B cell (primary cell): ENCODE measurements around the gene HECTD3. TPM values are rescaled to one million over a fixed set of nuclear protein-coding genes. Genes with fewer than 3 reads are reported as not detected.

ENCODE experiments used
- ATAC-seq: fragments of 200-7000 bp; cut with Tn5 transposase; one replicate; pipeline ENCODE4 v1.10.0; 2021; ENCODE audit warnings: low read depth, mild to moderate bottlenecking, moderate number of reproducible peaks, moderate library complexity
- CTCF ChIA-PET: fragments of 350-600 bp; sonication (Branson Sonifier 250); formaldehyde crosslinking; loops from one replicate; lab custom pipeline; 2021; ENCODE audit warnings: antibody characterized with exemption, inconsistent platforms; lab: Charles Lee
- POLR2A ChIA-PET: fragments of 350-600 bp; sonication (Branson Sonifier 250); formaldehyde crosslinking; loops from one replicate; lab custom pipeline; 2021; ENCODE audit warnings: antibody characterized with exemption; lab: Charles Lee
- DNase-seq: peaks from one replicate; pipeline ENCODE4 v3.0.0; 2013
- H2AFZ ChIP-seq: 2 replicates; pipeline ENCODE4 v1.6.1; 2012; ENCODE audit warnings: mild to moderate bottlenecking, low read depth, low read length; ENCODE audit not compliant: insufficient read depth, poor library complexity, severe bottlenecking
- H3K27ac ChIP-seq, 2 donors: 1 replicate in 1 of 2; 2 replicates in 1 of 2; pipeline ENCODE4 v1.5.1; 2012 to 2013; ENCODE audit warnings: low read length in 2 of 2, mild to moderate bottlenecking in 2 of 2, moderate library complexity in 1 of 2
- H3K27me3 ChIP-seq, 4 experiments: fragments of 200-600 bp in 1 of 4; sonication (generic) in 1 of 4; replicated peaks in 1 of 4; 1 replicate in 2 of 4; 2 replicates in 2 of 4; pipeline versions ENCODE4 v1.6.1 to v1.7.0; 2013 to 2016; ENCODE audit warnings: low read length in 3 of 4, mild to moderate bottlenecking in 2 of 4, mixed read lengths in 1 of 4, moderate library complexity in 1 of 4; ENCODE audit not compliant: insufficient read depth in 4 of 4, control insufficient read depth in 3 of 4; ENCODE audit errors: control extremely low read depth in 1 of 4
- H3K36me3 ChIP-seq, 2 experiments: replicated peaks in 1 of 2; 1 replicate in 1 of 2; 2 replicates in 1 of 2; pipeline versions ENCODE4 v1.6.1 to v1.7.1; 2013; ENCODE audit warnings: low read length in 1 of 2; ENCODE audit not compliant: insufficient read depth in 2 of 2, control insufficient read depth in 1 of 2; ENCODE audit errors: control extremely low read depth in 1 of 2, extremely low read depth in 1 of 2
- H3K4me1 ChIP-seq, 2 donors: fragments of 200-600 bp in 1 of 2; sonication (generic) in 1 of 2; 1 replicate in 1 of 2; 2 replicates in 1 of 2; pipeline versions ENCODE4 v1.5.1 to v1.6.1; 2013 to 2017; ENCODE audit warnings: low read length in 2 of 2; ENCODE audit not compliant: control insufficient read depth in 2 of 2, insufficient read depth in 2 of 2
- H3K4me2 ChIP-seq: replicated peaks from 2 replicates; pipeline ENCODE3; 2012; ENCODE audit warnings: mild to moderate bottlenecking, low read depth, low read length; ENCODE audit not compliant: poor library complexity, severe bottlenecking
- H3K4me3 ChIP-seq, 5 experiments: fragments of 200-600 bp in 1 of 5; sonication (generic) in 1 of 5; 1 replicate in 3 of 5; 2 replicates in 2 of 5; pipeline versions ENCODE4 v1.5.1 to v1.7.0; 2011 to 2016; ENCODE audit warnings: low read length in 4 of 5, mild to moderate bottlenecking in 4 of 5, low read depth in 2 of 5, control low read depth in 1 of 5, moderate library complexity in 1 of 5; ENCODE audit not compliant: insufficient read depth in 1 of 5; ENCODE audit errors: control extremely low read depth in 1 of 5, extremely low read depth in 1 of 5
- H3K79me2 ChIP-seq: fragments of 200-600 bp; sonication (generic); one replicate; pipeline ENCODE4 v1.6.0; 2016; ENCODE audit warnings: low read length; ENCODE audit not compliant: control insufficient read depth, insufficient read depth
- H3K9ac ChIP-seq: fragments of 200-600 bp; sonication (generic); 2 replicates; pipeline ENCODE4 v1.6.1; 2017; ENCODE audit warnings: mild to moderate bottlenecking, low read length, moderate library complexity
- H3K9me3 ChIP-seq, 3 donors: one replicate each; pipeline versions ENCODE4 v1.6.1 to v1.7.1; 2013; ENCODE audit warnings: low read length in 2 of 3; ENCODE audit not compliant: control insufficient read depth in 2 of 3, insufficient read depth in 1 of 3; ENCODE audit errors: control extremely low read depth in 1 of 3
- H4K20me1 ChIP-seq: 2 replicates; pipeline ENCODE4 v1.6.0; 2012; ENCODE audit warnings: mild to moderate bottlenecking, low read length; ENCODE audit not compliant: insufficient read depth, control insufficient read depth, poor library complexity, severe bottlenecking
- H3K27ac Mint-ChIP-seq: one replicate; pipeline ENCODE4 v1.8.0; 2021; ENCODE audit warnings: mixed read lengths
- H3K27me3 Mint-ChIP-seq: one replicate; pipeline ENCODE4 v1.8.0; 2021; ENCODE audit warnings: mixed read lengths
- H3K4me1 Mint-ChIP-seq: one replicate; pipeline ENCODE4 v1.8.0; 2021; ENCODE audit warnings: mixed read lengths
- H3K4me3 Mint-ChIP-seq: one replicate; pipeline ENCODE4 v1.8.0; 2021; ENCODE audit warnings: mixed read lengths
- H3K9me3 Mint-ChIP-seq: one replicate; pipeline ENCODE4 v1.8.0; 2022; ENCODE audit warnings: mixed read lengths; ENCODE audit not compliant: insufficient read depth
- EZH2 ChIP-seq: IDR thresholded peaks from 2 replicates; pipeline ENCODE4 v1.6.1; 2012; ENCODE audit warnings: borderline replicate concordance, low read depth, mild to moderate bottlenecking, moderate library complexity, low read length; ENCODE audit not compliant: insufficient read depth, poor library complexity, severe bottlenecking
- WGBS: methylation state at CpG from one replicate; pipeline ENCODE4 v1.1.5; 2013; ENCODE audit warnings: missing lambda C conversion rate; ENCODE audit not compliant: insufficient coverage; 5-methylcytosine and 5-hydroxymethylcytosine counted together
- intact Hi-C: fragments of 100-400 bp; cut with micrococcal nuclease; formaldehyde crosslinking; loops from one replicate; pipeline ENCODE4 v1.10.0; 2022
- polyA plus RNA-seq: library from polyadenylated mRNA; depleted of rRNA; stranded (reverse); fragments of >200 nt; gene quantifications from 2 replicates; pipeline ENCODE4 v1.2.3, GENCODE V29; 2012
- total RNA-seq, 2 donors: library from RNA; stranded (reverse); fragments of 120-200 nt in 1 of 2; gene quantifications; 1 replicate in 1 of 2; 2 replicates in 1 of 2; pipeline versions ENCODE4 v1.2.3 to v1.2.4, GENCODE V29; 2013 to 2022
- TF ChIP-seq, protein P1 (sequence below): fragments of 200-600 bp; IDR thresholded peaks from one replicate; pipeline ENCODE4 v1.8.0; 2022; ENCODE audit warnings: antibody characterized with exemption, mild to moderate bottlenecking

The HECTD3 gene
- total and polyA plus RNA-seq, 2 donors (not counting 1 experiment from before 2014, with no cell fraction given): 44.5 to 66.8 TPM

- no peaks in the 10 kb centered on the region for H3K79me2 ChIP-seq
- H3K27me3 Mint-ChIP-seq: peaks cover 3% of the 10 kb centered on the region
- H3K27me3 ChIP-seq: no peaks in the 10 kb centered on the region
- H2AFZ ChIP-seq: no peak overlapping the region
- no peak overlapping the region for H3K4me3 ChIP-seq
- H3K4me1 ChIP-seq: no peaks in the 10 kb centered on the region
- no peaks in the 10 kb centered on the region for H4K20me1 ChIP-seq
- peaks cover under 1% of the 10 kb centered on the region for H3K4me1 Mint-ChIP-seq
- no peaks in the 10 kb centered on the region for H3K9me3 ChIP-seq
- ATAC-seq (no peak), DNase-seq (no peak)
- intact Hi-C loops: no loop called here
- no peak overlapping the region for H3K27ac ChIP-seq
- H3K9ac ChIP-seq: no peak overlapping the region
- H3K36me3 ChIP-seq: no peaks in the 10 kb centered on the region
- H3K9me3 Mint-ChIP-seq: no peaks in the 10 kb centered on the region
- TF ChIP-seq, protein P1, sequence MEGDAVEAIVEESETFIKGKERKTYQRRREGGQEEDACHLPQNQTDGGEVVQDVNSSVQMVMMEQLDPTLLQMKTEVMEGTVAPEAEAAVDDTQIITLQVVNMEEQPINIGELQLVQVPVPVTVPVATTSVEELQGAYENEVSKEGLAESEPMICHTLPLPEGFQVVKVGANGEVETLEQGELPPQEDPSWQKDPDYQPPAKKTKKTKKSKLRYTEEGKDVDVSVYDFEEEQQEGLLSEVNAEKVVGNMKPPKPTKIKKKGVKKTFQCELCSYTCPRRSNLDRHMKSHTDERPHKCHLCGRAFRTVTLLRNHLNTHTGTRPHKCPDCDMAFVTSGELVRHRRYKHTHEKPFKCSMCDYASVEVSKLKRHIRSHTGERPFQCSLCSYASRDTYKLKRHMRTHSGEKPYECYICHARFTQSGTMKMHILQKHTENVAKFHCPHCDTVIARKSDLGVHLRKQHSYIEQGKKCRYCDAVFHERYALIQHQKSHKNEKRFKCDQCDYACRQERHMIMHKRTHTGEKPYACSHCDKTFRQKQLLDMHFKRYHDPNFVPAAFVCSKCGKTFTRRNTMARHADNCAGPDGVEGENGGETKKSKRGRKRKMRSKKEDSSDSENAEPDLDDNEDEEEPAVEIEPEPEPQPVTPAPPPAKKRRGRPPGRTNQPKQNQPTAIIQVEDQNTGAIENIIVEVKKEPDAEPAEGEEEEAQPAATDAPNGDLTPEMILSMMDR: no peak
- TF ChIP-seq EZH2: no peak
- ChIA-PET POLR2A (interaction anchor here (0.6 to 0.7 kb wide), 3 partner anchors 274 to 828 kb away, joined by 3 to 4 read pairs (median 3); no protein-coding TSS in a partner anchor), CTCF (no interaction called here)
- 98% methylated on average over 5 of the region's 7 CpGs for WGBS
- H3K4me2 ChIP-seq: no peak overlapping the region
- no peak overlapping the region for H3K27ac Mint-ChIP-seq
- H3K4me3 Mint-ChIP-seq: no peak overlapping the region
Measured at GRCh38 chr1:44995467-44996238, 15.5 kb downstream of the HECTD3 start.

DNA sequence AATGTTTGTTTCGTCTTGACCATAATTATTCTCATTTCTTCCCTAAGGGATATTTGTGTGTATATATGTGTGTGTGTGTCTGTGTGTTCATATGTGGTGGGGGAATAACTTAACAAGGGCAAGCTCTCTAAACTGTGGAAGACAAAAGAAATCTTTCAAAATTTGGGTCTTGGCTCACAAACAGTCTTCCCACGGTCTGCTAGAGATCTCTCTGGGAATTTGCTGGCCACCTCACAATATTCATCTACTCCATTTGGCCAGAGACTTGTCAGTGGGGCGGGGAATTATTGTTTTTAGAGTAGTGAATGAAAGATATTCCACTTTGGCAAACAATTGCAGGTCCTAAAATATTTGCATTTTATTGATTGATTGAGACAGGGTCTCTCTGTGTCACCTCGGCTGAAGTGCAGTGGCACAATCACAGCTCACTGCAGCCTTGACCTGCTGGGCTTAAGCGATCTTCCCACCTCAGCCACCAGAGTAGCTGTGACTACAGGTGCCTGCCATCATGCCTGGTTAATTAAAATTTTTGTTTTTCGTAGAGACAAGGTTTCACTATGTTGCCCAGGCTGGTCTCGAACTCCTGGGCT is 16.7 kb downstream of the HECTD3 start:
- Histone ChIP-seq H3K27me3 (no peaks in the 10 kb centered on the region), H3K9ac (no peak overlapping the region), H3K4me1 (no peaks in the 10 kb centered on the region), H3K27ac (no peak overlapping the region), H3K9me3 (no peaks in the 10 kb centered on the region), H4K20me1 (no peaks in the 10 kb centered on the region), H2AFZ (no peak overlapping the region), H3K36me3 (no peaks in the 10 kb centered on the region), H3K4me2 (no peak overlapping the region), H3K4me3 (no peak overlapping the region), H3K79me2 (no peaks in the 10 kb centered on the region)
- intact Hi-C loops: no loop called here
- WGBS: 94% methylated on average over 2 of the region's 7 CpGs
- no peak overlapping the region for H3K4me3 Mint-ChIP-seq
- ChIA-PET CTCF (no interaction called here), POLR2A (no interaction called here)
- ATAC-seq: no peak
- H3K4me1 Mint-ChIP-seq: no peaks in the 10 kb centered on the region
- H3K27ac Mint-ChIP-seq: no peak overlapping the region
- no peak for DNase-seq
- TF ChIP-seq, protein P1: no peak
- no peak for TF ChIP-seq EZH2
- H3K9me3 Mint-ChIP-seq: no peaks in the 10 kb centered on the region
- H3K27me3 Mint-ChIP-seq: peaks cover 3% of the 10 kb centered on the region
